GM18858 (cell line): ENCODE measurements around the gene ULK4.
"Not testable (repeated sequence)": the region's sequence is repeated elsewhere in the genome, so short reads cannot be mapped to it uniquely, and the experiment has no call there.

ENCODE experiments used
- ATAC-seq: cut with Tn5 transposase; IDR thresholded peaks from one replicate; pipeline ENCODE4 v1.9.1; 2021; ENCODE audit not compliant: unreplicated experiment

The ULK4 gene

GRCh38 chr3:41960826-41961750 lies 815 bp downstream of the ULK4 start:
- no peak for ATAC-seq

DNA sequence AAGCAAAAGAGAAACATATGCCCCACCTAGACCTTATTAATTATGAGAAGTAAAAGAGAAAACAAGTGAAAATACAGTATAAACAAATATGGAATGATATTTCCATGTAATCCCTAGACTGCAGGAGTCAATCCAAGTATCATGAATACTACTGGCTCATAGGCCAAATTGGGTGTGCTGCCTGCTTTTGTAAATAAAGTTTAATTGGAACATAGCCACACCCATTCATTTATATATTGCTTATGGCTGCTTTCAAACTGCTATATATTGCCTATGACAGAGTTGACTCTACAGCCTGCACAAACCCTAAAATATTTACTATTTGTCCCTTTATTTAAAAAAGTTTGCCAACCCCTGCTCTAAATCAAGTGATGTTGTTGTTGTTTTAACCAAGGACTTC lies 5.3 kb downstream of the ULK4 start:
- ATAC-seq = no peak

DNA sequence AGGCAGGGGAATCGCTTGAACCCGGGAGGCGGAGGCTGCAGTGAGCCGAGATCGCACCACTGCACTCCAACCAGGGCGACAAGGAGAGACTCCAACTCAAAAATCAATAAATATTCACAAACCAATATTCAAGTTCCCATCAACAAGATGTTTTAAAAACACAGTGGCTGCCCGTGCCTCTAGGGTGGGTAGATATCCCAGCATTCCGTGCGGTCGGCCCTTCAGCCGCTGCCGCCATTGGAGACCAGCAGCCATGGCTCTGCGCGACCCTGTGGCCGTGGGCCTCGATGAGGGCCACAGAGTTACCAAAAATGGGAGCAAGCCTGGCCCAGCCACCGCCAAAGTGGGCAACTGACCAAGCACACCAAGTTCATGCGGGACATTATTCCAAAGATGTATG lies 6.7 kb downstream of the ULK4 start:
- ATAC-seq = no peak

GRCh38 chr3:41943311-41943843 lies 18.5 kb downstream of the ULK4 start:
- no peak for ATAC-seq

- ATAC-seq = no peak
Observed at GRCh38 chr3:41940393-41940792, 21.5 kb downstream of the ULK4 start.

DNA sequence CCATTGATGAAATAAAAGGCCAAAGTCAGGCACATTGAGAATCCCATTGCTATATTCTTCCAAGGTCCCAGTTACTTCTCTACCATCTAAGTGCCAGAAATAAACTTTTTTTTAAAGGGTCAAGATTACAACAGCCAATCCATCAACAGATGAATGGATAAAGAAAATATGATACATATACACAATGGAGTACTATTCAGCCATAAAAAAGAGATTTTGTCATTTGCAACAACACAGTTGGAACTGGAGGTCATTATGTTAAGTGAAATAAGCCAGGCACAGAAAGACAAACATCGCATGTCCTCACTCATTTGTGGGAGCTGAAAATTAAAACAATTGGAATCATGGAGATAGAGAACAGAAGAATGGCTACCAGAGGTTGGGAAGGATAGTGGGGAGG lies 25.5 kb downstream of the ULK4 start:
- no peak for ATAC-seq

DNA sequence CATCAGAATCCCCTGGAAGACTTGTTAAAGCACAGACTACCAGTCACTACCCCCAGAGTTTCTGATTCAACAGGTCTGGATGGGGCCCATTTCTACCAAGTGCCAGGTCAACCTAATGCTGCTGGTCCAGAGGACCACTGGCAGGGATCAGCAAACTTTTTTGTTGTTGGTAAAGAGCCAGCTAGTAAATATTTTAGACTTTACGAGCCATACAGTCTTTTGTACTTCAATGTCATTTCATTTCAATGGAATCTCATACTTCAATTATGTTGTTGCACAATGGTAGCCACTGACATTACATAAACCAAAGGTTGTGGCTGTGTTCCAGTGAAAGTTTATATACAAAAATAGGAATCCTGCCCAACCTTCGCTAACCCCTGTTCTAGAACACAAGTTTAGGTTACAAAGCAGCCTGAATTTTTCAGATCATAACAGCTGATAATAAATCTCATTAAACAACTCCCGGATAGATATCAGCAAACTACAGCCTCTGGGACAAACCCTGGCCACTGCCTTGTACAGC lies 28.7 kb downstream of the ULK4 start:
- ATAC-seq = no peak

DNA sequence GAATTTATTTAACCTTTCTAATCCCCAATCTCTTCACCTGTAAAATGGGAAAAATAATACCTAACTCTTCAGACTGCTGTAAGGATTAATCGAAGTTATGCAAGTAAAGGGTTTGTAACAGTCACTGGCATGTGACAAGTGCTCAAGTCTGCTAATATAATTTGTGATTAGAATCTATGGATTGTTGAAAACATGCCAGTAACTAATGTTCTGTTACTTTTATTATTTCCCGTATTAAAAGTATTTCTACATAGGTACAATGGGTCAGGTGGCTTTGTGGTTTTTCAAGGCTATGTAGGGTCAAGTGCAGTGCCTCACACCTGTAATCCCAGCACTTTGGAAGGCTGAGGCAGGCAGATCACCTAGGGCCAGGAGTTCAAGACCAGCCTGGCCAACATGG lies 29.4 kb downstream of the ULK4 start:
- ATAC-seq = no peak

DNA sequence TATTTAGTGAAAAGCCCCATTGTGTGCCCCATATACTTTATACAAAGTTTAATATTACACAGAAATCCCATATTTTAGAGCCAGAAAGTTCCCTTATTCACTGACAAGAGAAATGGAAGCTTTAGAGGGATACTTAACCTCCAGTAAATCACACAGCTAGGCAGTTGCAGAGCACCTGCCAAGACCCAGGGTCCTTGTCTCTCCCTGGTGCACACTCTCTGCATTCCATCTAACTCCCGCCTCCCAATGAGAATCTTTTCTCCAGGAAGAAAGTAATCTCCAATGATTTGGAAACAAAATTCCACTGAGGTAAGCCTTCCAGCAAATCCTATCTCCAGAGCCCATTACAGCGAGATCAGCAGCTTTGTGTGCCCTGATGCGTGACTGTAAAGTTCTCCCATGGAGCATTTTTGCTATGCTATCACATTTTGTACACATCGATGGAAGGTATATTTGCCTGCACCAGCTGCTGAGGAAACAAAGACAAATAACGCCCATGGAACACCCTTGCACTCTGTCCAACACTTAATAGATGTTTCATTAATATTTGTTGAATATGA lies 41.4 kb downstream of the ULK4 start:
- ATAC-seq = no peak

- ATAC-seq = no peak
Observed at GRCh38 chr3:41915353-41915752, 46.5 kb downstream of the ULK4 start.

DNA sequence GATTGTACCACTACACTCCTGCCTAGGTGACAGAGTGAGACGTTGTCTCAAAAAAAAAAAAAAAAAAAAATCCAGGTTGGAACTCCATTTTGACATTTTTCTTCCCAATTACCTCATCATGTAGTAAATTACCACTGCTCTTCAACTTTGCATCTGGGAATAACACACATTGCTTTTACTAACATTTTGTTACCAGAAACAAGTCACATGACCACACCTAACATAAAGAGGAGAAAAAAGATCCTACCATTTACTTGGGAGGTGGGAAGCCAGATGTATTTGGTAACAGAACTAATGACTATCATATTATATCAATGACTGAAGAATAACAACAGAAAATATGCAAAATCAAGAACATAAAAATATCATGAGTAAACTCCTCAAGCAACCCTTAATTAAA lies 49.6 kb downstream of the ULK4 start:
- ATAC-seq = no peak

GRCh38 chr3:41907330-41908073 lies 54.4 kb downstream of the ULK4 start:
- ATAC-seq = no peak

GRCh38 chr3:41900265-41900664 lies 61.6 kb downstream of the ULK4 start:
- ATAC-seq = no peak

GRCh38 chr3:41898631-41899030 lies 63.3 kb downstream of the ULK4 start:
- ATAC-seq = no peak

GRCh38 chr3:41893977-41894376 lies 67.9 kb downstream of the ULK4 start:
- ATAC-seq = no peak

GRCh38 chr3:41888368-41889076 lies 73.4 kb downstream of the ULK4 start:
- no peak for ATAC-seq

GRCh38 chr3:41882956-41883355 lies 78.9 kb downstream of the ULK4 start:
- no peak for ATAC-seq

- no peak for ATAC-seq
Observed at GRCh38 chr3:41881233-41881821, 80.6 kb downstream of the ULK4 start.

- ATAC-seq = no peak
Observed at GRCh38 chr3:41880387-41880786, 81.5 kb downstream of the ULK4 start.

DNA sequence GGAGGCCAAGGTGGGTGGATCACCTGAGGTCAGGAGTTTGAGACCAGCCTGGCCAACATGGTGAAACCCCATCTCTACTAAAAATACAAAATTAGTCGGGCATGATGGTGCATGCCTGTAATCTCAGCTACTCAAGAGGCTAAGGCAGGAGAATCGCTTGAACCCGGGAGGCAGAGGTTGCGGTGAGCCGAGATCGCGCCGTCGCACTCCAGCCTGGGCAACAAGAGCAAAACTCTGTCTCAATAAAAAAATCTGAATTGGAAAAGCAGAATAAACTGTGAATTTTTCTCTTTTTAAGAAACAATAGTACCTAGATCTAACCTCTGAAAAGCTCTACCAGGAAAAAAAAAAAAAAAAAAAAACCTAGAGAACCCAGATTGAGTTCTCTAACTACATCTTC lies 84.2 kb downstream of the ULK4 start:
- not testable (repeated sequence) for ATAC-seq
